GM13977 (cell line): ENCODE measurements around the gene ATP2A2.

Experiments
- DNase-seq: peaks from one replicate; pipeline ENCODE4 v3.0.0; 2012; ENCODE audit warnings: low spot score
- in situ Hi-C: fragments of 300-500 bp; cut with MboI; formaldehyde crosslinking; loops from one replicate; pipeline ENCODE4 v1.12.0; 2022; ENCODE audit warnings: low sequenced_read_pairs, low pct_unique_long_range_greater_than_20kb, mixed read lengths, inconsistent platforms; ENCODE audit not compliant: unreplicated experiment
- TF ChIP-seq, protein P1 (sequence below): IDR thresholded peaks from 2 replicates; pipeline ENCODE4 v1.5.1; 2012; ENCODE audit warnings: mild to moderate bottlenecking, control low read depth; ENCODE audit not compliant: insufficient read depth; ENCODE audit errors: extremely low read depth, missing control alignments

Gene ATP2A2

DNA sequence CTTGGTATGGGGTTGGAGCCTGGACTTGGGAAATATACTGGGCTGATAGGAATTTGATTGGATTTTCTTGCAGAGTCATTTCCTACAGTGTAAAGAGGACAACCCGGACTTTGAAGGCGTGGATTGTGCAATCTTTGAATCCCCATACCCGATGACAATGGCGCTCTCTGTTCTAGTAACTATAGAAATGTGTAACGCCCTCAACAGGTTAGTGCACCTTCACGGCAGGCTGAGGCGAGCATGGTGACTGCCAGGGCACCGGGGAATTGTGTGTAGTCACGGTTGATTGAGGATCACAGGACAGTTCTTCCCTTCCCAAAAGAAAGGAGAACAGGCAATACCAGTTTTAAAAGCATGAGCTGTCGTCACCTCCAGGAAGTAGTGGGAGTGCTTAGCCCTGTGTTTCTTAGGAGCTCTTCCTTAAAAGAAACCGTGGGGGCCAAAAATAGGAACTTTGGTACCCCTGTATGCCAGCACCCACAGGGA is 64.2 kb downstream of the ATP2A2 start:
- TF ChIP-seq, protein P1, sequence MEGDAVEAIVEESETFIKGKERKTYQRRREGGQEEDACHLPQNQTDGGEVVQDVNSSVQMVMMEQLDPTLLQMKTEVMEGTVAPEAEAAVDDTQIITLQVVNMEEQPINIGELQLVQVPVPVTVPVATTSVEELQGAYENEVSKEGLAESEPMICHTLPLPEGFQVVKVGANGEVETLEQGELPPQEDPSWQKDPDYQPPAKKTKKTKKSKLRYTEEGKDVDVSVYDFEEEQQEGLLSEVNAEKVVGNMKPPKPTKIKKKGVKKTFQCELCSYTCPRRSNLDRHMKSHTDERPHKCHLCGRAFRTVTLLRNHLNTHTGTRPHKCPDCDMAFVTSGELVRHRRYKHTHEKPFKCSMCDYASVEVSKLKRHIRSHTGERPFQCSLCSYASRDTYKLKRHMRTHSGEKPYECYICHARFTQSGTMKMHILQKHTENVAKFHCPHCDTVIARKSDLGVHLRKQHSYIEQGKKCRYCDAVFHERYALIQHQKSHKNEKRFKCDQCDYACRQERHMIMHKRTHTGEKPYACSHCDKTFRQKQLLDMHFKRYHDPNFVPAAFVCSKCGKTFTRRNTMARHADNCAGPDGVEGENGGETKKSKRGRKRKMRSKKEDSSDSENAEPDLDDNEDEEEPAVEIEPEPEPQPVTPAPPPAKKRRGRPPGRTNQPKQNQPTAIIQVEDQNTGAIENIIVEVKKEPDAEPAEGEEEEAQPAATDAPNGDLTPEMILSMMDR: no peak
- DNase-seq: no peak
- in situ Hi-C loops: no loop called here

DNA sequence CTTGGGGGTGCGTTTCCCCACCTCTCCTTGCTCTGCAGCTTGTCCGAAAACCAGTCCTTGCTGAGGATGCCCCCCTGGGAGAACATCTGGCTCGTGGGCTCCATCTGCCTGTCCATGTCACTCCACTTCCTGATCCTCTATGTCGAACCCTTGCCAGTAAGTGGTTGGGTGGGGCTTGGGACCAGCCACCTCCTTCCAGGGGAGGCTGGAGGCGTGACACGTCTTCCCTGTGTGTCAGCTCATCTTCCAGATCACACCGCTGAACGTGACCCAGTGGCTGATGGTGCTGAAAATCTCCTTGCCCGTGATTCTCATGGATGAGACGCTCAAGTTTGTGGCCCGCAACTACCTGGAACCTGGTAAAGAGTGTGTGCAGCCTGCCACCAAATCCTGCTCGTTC is 64.9 kb downstream of the ATP2A2 start:
- no peak for DNase-seq
- in situ Hi-C loops: no loop called here
- TF ChIP-seq, protein P1: no peak

DNA sequence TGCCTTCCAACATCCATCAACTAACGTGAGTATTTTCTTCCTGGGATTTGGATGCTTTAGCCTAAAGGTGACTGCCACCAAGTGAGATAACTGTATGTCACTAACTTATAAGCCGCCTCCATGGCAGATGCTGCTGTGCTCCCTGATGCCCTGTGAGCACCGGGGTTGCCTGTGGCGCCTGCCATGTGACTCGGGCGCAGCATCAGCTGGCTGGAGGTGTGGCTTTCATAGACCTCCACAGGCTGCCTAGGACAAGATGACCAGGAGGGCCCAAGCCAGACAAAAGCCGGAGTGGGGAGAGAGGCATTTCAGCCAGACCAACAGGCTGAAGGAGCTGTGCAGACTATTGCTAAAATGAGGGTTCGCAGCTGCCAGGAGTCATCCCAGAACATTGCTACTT is 66.7 kb downstream of the ATP2A2 start:
- no peak for DNase-seq
- in situ Hi-C loops: no loop called here
- TF ChIP-seq, protein P1: no peak

DNA sequence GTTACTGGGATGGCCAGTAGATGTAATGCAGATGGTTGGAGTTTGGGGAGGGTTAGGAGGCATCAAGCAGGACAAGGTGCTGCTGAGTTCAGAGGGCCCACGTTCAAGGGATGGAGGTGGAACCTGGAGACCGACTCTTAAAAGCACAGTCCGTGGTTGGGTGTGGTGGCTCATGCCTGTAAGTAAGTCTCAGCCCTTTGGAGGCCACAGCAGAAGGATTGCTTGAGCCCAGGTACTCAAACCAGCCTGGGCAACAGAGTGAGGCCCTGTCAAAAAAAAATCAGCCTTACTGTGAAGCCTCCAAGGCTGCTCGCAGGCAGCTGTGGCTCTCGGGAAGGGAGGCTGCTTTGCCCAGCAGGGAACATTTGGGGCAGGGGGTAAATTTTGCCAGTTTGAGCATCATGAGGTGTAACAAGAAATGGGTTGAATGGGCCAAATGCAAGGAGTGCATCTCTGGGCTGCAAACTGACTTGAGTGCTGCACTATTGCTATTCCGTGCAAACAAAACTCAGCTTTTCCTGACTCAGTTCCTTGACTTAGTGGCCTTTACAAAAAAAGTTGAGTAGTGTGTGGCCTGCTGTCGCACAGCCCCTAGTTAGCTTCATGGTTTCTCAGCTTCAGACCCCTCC is 67.5 kb downstream of the ATP2A2 start:
- in situ Hi-C loops: no loop called here
- TF ChIP-seq, protein P1: no peak
- no peak for DNase-seq

DNA sequence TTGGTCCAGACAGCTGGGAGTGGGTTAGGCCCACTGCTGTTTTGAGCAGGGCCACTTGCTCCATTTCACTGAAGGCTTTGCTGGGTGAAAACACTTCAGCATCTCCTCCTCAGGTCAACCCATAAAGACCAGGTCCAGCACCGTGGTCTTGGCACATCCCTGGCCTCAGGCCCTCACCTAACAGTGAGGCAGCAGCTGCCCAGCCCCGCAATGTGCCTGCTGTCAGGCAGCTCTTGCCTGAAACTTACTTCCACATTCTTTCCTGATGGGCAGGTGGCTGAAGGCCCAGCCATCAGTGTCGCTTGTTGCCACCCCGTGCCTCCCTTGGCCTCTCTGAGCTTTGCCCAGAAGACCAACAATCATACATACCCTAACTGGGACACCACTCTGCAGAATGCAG is 68.0 kb downstream of the ATP2A2 start:
- in situ Hi-C loops: no loop called here
- TF ChIP-seq, protein P1: no peak
- no peak for DNase-seq

DNA sequence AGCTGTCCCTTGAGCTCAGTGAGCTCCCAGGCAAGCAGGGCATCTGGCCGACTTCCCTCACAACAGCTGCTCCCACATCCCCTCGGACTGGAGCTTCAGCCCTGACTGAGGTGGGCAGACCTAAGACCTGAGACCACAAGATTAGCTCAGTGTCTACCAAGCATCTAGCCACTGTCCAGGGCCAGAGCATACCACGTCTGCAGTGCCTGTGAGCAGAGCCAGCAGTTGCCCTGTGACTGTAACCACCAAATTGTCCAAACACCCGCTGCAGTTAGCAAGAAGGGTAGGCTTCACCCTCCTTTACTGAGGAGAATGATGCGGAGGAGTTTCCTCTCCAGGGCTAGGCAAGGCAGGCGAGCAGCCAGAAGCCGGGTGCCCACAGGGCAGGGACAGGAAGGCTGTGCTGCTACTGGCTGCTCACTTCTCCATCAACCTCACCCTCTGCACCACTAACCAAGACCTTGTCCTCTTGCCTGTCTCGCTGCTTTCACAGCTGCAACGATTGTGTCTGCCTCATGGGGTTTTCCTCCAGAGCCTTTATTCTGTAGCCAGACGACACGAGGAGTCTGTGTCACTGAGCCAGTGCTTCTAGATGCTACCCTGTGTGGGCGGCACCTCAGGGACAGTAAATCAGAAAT is 68.6 kb downstream of the ATP2A2 start:
- no peak for DNase-seq
- in situ Hi-C loops: no loop called here

More for the DNA sequence above, 68.6 kb downstream of the ATP2A2 start:
- TF ChIP-seq, protein P1: no peak
